Measurements from ENCODE around the gene FCRL5. TPM values are rescaled to one million over a fixed set of nuclear protein-coding genes. Genes with fewer than 3 reads are reported as not detected.

FCRL5 gene
- total RNA-seq, 2 experiments from 2014 or later, result 44.8 to 73.5 TPM

DNA sequence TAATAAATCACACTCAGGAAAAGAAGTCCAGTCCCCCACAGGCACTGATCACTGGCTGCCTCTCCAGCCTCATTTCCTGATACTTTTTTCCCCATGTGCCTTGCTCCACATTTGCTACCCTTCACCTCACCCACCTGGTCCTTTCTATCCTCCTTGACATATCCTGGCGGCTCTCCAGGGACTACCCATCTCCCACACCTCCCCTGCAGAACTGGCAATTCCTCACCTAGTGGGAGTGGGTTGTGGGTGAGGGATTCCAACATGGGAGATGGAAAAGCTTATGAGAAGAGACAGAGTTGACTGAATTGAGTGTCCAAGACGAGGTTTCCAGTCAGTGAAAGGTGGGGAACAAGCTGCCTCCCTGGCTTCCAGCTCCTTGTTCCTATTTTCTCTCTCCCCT is 69.6 kb downstream of the FCRL5 start:
- ChIA-PET POLR2A (interaction anchor here (0.7 kb wide), 2 partner anchors 86 to 631 kb away, joined by 3 read pairs; no protein-coding TSS in a partner anchor), CTCF (ENCODE audit: unreplicated experiment) (no interaction called here)
- H4K20me1 ChIP-seq (ENCODE audit: insufficient read depth, low read length), result no peaks in the 10 kb centered on the region
- DNase-seq (ENCODE audit: low spot score), result no peak
- H3K4me3 ChIP-seq (ENCODE audit: low read depth, low read length, poor library complexity, severe bottlenecking), result no peak overlapping the region
- no TSS peak for BruUV-seq (replicated peaks)
- H3K9me3 ChIP-seq (ENCODE audit: low read length), result no peaks in the 10 kb centered on the region
- no peak for TF ChIP-seq CTCF (conservative IDR thresholded peaks at IDR 0.05; ENCODE audit: low read length)
- no peak for TF ChIP-seq EZH2phosphoT487 (IDR thresholded peaks at IDR 0.05; ENCODE audit: borderline replicate concordance, low read depth, low read length)
- intact Hi-C loops (cut with micrococcal nuclease; ENCODE audit: unreplicated experiment), result no loop called here
- no peaks in the 10 kb centered on the region for H3K4me1 ChIP-seq (ENCODE audit: insufficient read depth, low read length, poor library complexity, severe bottlenecking)
- no peaks in the 10 kb centered on the region for H3K79me2 ChIP-seq (ENCODE audit: insufficient read depth, low read depth, low read length)
- no peaks in the 10 kb centered on the region; the same call in 1 of the 2 replicates for H3K36me3 ChIP-seq (ENCODE audit: insufficient read depth, low read length)
- no peak overlapping the region for H3K4me2 ChIP-seq (ENCODE audit: low read length)
- no peak overlapping the region for H2AFZ ChIP-seq (ENCODE audit: low read length)
- H3K9me2 ChIP-seq (ENCODE audit: insufficient read depth, low read length), result no peaks in the 10 kb centered on the region
- no peak overlapping the region for H3K27ac ChIP-seq (ENCODE audit: low read depth, low read length, poor library complexity, severe bottlenecking)

DNA sequence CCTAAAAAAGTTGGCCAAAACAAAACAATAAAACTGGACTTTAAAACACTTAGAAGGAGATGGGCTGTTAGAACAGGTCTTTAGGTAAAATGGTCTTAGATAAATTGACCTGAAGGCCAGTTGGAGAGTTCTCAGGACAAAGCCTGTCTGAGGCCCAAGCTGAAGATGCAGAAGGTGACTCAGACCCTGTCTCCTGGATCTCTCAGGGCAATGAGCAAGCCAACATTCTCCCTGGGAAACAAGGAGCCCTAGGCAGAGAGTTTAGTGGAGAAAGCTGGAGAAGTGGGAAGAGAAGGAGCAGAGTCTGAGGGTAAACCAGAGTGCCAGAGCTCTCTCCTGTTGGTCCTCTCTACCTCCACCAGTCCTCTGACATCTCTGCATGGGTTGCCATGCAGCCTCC is 70.1 kb downstream of the FCRL5 start:
- no peak overlapping the region for H3K4me2 ChIP-seq (ENCODE audit: low read length)
- no TSS peak for BruUV-seq (replicated peaks)
- CTCF ChIA-PET (ENCODE audit: unreplicated experiment), result no interaction called here
- no peak for TF ChIP-seq EZH2phosphoT487 (IDR thresholded peaks at IDR 0.05; ENCODE audit: borderline replicate concordance, low read depth, low read length)
- TF ChIP-seq CTCF (conservative IDR thresholded peaks at IDR 0.05; ENCODE audit: low read length), result no peak
- H4K20me1 ChIP-seq (ENCODE audit: insufficient read depth, low read length), result no peaks in the 10 kb centered on the region
- H2AFZ ChIP-seq (ENCODE audit: low read length), result no peak overlapping the region
- H3K9me3 ChIP-seq (ENCODE audit: low read length), result no peaks in the 10 kb centered on the region
- no peaks in the 10 kb centered on the region; the same call in 1 of the 2 replicates for H3K36me3 ChIP-seq (ENCODE audit: insufficient read depth, low read length)
- POLR2A ChIA-PET, result interaction anchor here (0.7 kb wide), 1 partner anchor 12 kb away, joined by 3 read pairs; no protein-coding TSS in a partner anchor
- intact Hi-C loops (cut with micrococcal nuclease; ENCODE audit: unreplicated experiment), result no loop called here
- H3K79me2 ChIP-seq (ENCODE audit: insufficient read depth, low read depth, low read length), result no peaks in the 10 kb centered on the region
- no peaks in the 10 kb centered on the region for H3K4me1 ChIP-seq (ENCODE audit: insufficient read depth, low read length, poor library complexity, severe bottlenecking)
- H3K4me3 ChIP-seq (ENCODE audit: low read depth, low read length, poor library complexity, severe bottlenecking), result no peak overlapping the region
- DNase-seq (ENCODE audit: low spot score), result no peak
- no peak overlapping the region for H3K27ac ChIP-seq (ENCODE audit: low read depth, low read length, poor library complexity, severe bottlenecking)
- H3K9me2 ChIP-seq (ENCODE audit: insufficient read depth, low read length), result no peaks in the 10 kb centered on the region

DNA sequence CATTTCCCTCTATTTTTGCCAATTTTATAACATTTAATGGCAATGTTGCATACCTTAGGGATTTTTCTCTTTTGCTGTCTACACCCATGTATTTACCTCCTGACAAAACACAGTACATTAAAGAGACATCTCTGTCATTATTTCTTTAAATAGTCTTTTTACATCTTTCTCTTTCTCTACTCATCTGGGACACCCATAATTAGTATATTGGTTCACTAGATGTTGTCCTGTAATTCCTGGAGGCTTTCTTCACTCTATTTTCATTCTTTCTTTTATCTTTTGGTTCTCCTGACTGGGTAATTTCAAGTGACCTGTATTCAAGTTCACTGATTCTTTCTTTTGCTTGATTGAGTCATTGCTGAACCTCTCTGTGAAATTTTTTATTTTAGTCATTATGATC is 74.3 kb downstream of the FCRL5 start:
- Histone ChIP-seq H3K4me2 (ENCODE audit: low read length) (no peak overlapping the region), H4K20me1 (ENCODE audit: insufficient read depth, low read length) (no peaks in the 10 kb centered on the region), H2AFZ (ENCODE audit: low read length) (no peak overlapping the region), H3K4me1 (ENCODE audit: insufficient read depth, low read length, poor library complexity, severe bottlenecking) (no peaks in the 10 kb centered on the region), H3K9me3 (ENCODE audit: low read length) (0 out of 2 replicates have a peak, but pooled peaks cover 10% of the 10 kb centered on the region), H3K36me3 (ENCODE audit: insufficient read depth, low read length) (no peaks in the 10 kb centered on the region; the same call in 1 of the 2 replicates), H3K4me3 (ENCODE audit: low read depth, low read length, poor library complexity, severe bottlenecking) (no peak overlapping the region), H3K79me2 (ENCODE audit: insufficient read depth, low read depth, low read length) (no peaks in the 10 kb centered on the region), H3K27ac (ENCODE audit: low read depth, low read length, poor library complexity, severe bottlenecking) (no peak overlapping the region), H3K9me2 (ENCODE audit: insufficient read depth, low read length) (no peaks in the 10 kb centered on the region)
- BruUV-seq (replicated peaks), result no TSS peak
- intact Hi-C loops (cut with micrococcal nuclease; ENCODE audit: unreplicated experiment), result no loop called here
- no peak for DNase-seq (ENCODE audit: low spot score)
- TF ChIP-seq EZH2phosphoT487 (IDR thresholded peaks at IDR 0.05; ENCODE audit: borderline replicate concordance, low read depth, low read length), result no peak
- TF ChIP-seq CTCF (conservative IDR thresholded peaks at IDR 0.05; ENCODE audit: low read length), result no peak
- CTCF ChIA-PET (ENCODE audit: unreplicated experiment), result no interaction called here
- POLR2A ChIA-PET, result no interaction called here

All from OCI-LY7 (cell line).